HFF-Myc (cell line): Measurements from ENCODE around the gene HES4.
A peak's percentile ranks its signal among the peaks of the same experiment; 100 is the strongest.

Experiments
- DNase-seq: peaks from one replicate; pipeline ENCODE4 v3.0.0-alpha.2; 2011; ENCODE audit warnings: low read depth; ENCODE audit errors: extremely low read depth
- H3K4me3 ChIP-seq: replicated peaks from 2 replicates; pipeline ENCODE4 v1.5.1; 2011; ENCODE audit warnings: low read depth, mild to moderate bottlenecking, control low read depth, low read length
- TF ChIP-seq, protein P1 (sequence below): IDR thresholded peaks from 2 replicates; pipeline ENCODE4 v1.5.1; 2012; ENCODE audit warnings: mild to moderate bottlenecking, low read depth, low read length, control low read depth; ENCODE audit errors: missing control alignments

The HES4 gene, protein sequence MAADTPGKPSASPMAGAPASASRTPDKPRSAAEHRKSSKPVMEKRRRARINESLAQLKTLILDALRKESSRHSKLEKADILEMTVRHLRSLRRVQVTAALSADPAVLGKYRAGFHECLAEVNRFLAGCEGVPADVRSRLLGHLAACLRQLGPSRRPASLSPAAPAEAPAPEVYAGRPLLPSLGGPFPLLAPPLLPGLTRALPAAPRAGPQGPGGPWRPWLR

DNA sequence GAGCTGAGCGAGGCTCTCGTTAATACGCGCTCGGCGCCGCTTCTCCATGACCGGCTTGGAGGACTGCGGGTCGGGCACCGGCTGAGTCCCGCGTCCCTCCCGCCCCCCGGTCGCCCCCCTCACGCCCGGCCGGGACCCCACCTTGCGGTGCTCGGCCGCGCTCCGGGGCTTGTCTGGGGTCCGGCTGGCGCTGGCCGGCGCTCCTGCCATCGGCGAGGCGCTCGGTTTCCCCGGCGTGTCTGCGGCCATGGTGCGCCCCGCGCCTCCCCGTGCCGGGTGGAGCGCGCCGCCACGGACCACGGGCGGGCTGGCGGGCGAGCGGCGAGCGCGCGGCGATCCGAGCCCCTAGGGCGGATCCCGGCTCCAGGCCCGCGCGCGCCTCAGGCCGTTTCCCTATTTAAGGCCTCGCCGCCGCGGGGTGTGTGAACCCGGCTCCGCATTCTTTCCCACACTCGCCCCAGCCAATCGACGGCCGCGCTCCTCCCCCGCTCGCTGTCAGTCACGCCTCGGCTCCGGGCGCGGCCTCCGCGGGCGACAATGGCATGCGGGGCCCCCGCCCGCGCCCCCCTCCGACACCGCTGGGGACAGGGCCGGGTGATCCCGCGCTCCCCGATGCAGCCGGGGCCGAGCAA lies at the start of gene HES4:
Gene HES4, minus strand, starts transcription at position 373 of the 632 bp plus-strand sequence. Its CDS starts 124 bp downstream, at position 249.
- TF ChIP-seq, protein P1, sequence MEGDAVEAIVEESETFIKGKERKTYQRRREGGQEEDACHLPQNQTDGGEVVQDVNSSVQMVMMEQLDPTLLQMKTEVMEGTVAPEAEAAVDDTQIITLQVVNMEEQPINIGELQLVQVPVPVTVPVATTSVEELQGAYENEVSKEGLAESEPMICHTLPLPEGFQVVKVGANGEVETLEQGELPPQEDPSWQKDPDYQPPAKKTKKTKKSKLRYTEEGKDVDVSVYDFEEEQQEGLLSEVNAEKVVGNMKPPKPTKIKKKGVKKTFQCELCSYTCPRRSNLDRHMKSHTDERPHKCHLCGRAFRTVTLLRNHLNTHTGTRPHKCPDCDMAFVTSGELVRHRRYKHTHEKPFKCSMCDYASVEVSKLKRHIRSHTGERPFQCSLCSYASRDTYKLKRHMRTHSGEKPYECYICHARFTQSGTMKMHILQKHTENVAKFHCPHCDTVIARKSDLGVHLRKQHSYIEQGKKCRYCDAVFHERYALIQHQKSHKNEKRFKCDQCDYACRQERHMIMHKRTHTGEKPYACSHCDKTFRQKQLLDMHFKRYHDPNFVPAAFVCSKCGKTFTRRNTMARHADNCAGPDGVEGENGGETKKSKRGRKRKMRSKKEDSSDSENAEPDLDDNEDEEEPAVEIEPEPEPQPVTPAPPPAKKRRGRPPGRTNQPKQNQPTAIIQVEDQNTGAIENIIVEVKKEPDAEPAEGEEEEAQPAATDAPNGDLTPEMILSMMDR, result no peak
- no peak for DNase-seq
- peak within 1 kb of the TSS; percentile 54 for H3K4me3 ChIP-seq

DNA sequence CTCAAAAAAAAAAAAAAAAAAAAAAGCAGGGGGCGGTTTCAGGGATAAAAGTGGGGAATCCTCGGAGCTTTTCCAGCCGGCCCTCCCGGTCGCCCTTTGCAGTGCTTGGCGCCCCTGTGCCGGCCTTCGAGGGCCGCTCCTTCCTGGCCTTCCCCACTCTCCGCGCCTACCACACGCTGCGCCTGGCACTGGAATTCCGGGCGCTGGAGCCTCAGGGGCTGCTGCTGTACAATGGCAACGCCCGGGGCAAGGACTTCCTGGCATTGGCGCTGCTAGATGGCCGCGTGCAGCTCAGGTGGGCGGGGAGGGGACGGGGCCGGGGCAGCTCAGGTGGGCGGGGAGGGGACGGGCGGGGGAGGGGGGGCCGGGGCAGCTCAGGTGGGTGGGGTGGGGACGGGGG lies 48.9 kb upstream of the HES4 start:
- no peak for DNase-seq
- TF ChIP-seq, protein P1, result no peak
- no peak overlapping the region for H3K4me3 ChIP-seq

DNA sequence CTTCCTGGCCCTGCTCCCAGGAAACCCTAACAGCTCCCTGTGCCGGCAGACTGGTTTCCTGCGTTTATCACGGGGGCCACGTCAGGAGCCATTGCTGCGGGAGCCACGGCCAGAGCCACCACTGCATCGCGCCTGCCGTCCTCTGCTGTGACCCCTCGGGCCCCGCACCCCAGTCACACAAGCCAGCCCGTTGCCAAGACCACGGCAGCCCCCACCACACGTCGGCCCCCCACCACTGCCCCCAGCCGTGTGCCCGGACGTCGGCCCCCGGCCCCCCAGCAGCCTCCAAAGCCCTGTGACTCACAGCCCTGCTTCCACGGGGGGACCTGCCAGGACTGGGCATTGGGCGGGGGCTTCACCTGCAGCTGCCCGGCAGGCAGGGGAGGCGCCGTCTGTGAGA lies 48.1 kb upstream of the HES4 start:
- no peak for DNase-seq
- H3K4me3 ChIP-seq, result no peak overlapping the region
- TF ChIP-seq, protein P1, result no peak

DNA sequence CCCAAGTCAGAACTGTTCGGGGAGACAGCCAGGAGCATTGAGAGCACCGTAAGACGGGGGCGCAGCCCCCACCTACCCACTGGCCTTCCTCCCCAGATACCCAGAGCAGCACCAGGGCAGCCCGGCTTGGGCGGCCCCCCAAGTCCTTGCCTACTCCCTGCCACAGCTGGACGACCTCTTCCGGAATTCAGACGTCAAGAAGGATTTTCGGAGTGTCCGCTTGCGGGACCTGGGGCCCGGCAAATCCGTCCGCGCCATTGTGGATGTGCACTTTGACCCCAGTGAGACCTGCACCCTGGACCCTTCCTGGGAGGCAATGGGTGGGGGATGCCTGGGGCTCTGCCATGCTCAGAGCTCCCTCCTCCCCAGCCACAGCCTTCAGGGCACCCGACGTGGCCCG lies 47.5 kb upstream of the HES4 start:
- no peak for DNase-seq
- TF ChIP-seq, protein P1, result no peak
- H3K4me3 ChIP-seq, result no peak overlapping the region

DNA sequence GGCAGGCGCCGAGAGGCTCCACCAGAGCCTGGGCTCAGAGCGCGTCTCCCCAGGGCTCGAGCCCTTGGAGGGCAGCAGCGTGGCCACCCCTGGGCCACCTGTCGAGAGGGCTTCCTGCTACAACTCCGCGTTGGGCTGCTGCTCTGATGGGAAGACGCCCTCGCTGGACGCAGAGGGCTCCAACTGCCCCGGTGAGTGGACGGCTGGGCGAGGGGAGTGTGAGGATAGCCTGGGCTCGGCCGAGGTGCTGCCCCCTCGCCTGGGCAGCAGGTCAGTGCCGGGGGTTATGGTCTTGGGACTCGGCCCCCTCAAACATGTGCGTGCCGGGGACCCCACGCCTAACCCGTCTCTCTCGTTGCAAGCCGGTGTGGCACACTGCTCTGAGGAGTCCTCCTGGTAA lies 46.9 kb upstream of the HES4 start:
- TF ChIP-seq, protein P1, result no peak
- no peak overlapping the region for H3K4me3 ChIP-seq
- DNase-seq, result no peak

DNA sequence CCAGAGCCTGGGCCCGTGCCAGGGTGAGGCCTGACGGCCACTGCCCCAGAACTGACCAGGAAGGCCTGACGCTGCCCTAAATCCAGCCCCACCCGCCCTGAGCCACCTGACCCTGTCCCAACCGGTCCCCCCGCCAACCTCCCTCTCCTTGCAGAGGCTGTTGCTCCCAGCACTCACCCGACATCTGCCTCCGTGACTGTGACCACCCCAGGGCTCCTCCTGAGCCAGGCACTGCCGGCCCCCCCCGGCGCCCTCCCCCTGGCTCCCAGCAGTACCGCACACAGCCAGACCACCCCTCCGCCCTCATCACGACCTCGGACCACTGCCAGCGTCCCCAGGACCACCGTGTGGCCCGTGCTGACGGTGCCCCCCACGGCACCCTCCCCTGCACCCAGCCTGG lies 46.3 kb upstream of the HES4 start:
- no peak for DNase-seq
- no peak overlapping the region for H3K4me3 ChIP-seq
- TF ChIP-seq, protein P1, result no peak
